Measurements from ENCODE around the gene IL12RB2.
"Not testable (repeated sequence)": the region's sequence is repeated elsewhere in the genome, so short reads cannot be mapped to it uniquely, and the experiment has no call there.

IL12RB2 gene

DNA sequence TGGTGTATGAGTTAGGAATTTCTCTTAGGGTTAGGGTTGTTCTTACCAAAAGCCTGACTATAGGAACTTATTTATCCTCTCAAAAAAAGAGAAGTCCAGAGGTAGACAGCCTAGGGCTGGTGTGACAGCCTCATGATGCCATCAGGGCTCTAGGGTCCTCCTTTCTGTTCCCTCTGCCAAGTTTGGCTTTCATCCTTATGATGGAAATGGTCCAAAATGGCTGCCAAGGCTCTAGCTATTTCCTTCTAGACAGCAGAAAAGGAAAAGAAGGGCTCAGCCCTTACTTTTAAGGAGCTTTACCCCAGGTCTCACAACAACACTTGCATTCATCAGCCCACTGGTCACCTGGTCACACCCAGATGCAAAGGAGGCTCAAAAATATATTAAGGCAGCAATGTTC is 44.5 kb downstream of the IL12RB2 start:
- DNase-seq: no peak

DNA sequence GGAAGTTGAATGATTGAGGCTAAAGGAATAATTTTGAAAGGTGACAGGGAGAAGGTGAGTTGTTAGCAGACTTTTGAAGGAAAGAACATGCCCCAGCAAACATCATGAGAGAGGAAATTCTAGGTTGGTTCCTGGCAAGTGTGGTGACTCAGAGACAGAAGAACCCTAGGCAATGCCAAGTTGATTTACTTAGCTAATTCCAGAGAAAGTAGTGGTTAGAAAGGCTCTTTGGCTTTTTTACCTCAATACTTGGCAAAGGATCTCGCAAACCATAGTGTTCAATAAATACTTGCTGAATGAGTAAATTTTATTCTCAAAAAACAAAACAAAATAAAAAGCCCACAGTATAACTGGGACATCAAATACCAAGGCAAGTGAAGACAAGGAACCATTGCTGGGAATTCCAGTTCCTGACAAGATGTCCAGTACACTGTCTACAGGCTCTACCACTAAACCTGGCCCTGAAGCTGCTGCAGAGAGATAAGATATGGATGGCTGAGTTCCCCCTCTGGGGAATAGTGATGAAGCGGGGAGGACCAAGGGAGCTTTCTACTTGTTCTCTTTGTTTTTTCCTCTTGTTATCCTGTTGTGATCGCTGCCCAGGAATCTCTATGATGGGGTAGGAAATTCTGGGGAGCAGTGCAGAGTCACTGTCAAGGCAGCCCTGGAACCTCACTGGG is 48.2 kb downstream of the IL12RB2 start:
- DNase-seq: no peak

DNA sequence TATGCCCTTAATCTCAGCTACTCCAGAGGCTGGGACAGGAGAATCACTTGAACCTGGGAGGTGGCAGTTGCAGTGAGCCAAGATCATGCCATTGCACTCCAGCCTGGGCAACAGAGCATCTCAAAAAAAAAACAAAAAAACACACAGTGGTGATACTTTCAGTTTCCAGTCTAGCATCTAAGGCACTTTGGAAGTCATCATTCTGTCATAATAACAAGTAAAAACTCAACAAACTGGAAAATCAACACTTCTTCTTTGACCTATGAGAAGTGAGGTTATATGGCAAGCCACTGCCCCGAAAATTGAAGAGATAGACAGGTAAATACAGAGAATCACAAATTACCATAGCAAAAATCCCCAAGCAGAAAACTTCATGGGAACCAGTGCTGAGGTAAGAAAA is 51.9 kb downstream of the IL12RB2 start:
- no peak for DNase-seq

DNA sequence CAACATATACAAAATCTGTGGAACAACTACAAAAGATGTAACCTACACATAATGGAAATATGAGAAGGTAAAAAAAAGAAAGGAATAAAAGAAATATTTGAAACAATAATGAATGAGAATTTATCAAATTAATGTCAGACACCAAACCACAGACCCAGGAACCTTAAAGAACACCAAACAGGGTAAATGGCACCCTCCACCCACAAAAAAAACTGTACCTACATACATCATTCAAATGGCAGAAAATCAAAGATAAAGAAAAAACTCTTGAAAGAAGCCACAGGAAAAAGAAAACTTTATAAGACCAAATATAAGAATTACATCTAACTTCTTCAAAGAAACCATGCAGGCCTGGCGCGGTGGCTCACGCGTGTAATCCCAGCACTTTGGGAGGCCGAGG is 54.0 kb downstream of the IL12RB2 start:
- no peak for DNase-seq

GRCh38 chr1:67367370-67368045 is 59.8 kb downstream of the IL12RB2 start:
- peak; percentile 59 for DNase-seq

DNA sequence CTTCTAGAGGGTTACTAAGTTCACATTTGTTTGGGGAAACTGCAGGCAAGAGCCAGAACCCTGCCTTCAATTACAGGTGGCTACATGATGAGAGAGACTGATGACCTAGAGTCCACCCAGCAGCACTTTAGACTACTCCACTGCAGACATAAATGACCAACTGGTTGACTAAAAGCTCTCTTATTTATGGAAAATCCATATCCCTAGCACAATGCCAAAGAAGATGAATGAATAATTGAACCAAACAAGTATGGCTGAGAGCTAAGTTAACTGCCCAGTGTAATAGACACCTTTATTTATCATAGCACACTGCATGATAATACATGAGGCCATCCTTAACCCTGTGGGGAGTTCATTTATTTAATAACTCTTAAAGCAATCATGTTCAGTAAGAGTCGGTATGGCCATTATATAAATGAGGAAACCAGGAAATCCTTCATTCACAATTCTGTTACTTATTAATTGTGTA is 60.4 kb downstream of the IL12RB2 start:
- peak; percentile 59 for DNase-seq

GRCh38 chr1:67371043-67371442 is 63.4 kb downstream of the IL12RB2 start:
- DNase-seq: no peak

- no peak for DNase-seq
These were observed 64.0 kb downstream of the IL12RB2 start for GRCh38 chr1:67371681-67372080.

GRCh38 chr1:67372136-67372535 is 64.5 kb downstream of the IL12RB2 start:
- DNase-seq: no peak

- no peak for DNase-seq
These were observed 65.2 kb downstream of the IL12RB2 start for GRCh38 chr1:67372898-67373297.

GRCh38 chr1:67376381-67376780 is 68.7 kb downstream of the IL12RB2 start:
- no peak for DNase-seq

DNA sequence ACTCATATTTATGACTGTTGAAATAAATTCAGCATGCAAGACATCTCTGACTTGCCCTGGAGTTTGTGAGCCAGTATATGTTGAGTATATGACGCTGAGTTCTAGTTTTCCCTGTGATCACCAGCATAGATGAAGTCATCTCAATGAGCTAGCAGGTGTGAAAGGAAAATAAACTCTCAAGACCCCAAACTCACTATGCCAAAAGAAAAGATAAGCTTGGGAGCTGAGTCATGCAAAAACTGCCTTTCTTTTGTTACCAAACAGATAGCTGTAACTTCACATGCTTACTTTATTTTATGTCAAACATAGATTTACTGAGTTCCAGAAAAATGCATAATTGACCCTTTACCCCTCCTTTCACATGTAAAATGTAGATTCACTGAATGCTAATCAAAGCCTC is 69.6 kb downstream of the IL12RB2 start:
- DNase-seq: no peak

DNA sequence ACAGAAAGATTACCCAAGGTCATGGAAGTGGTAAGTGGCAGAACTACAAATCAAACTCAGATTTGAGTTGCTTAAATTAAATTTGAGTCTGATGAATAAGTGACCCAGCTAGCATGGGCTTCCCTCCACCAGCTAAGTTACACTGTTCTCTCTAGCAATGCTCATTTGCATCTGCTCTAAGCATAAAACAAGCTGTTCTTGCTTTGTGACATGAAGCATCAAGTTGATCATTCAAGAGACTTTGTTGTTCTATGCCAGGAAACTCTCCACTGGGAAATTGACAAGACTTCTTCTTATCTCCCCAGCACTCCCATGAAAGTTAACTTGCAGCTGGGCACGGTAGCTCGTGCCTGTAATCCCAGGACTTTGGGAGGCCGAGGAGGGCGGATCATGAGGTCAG is 73.5 kb downstream of the IL12RB2 start:
- no peak for DNase-seq

- no peak for DNase-seq
These were observed 74.6 kb downstream of the IL12RB2 start for GRCh38 chr1:67382292-67382691.

DNA sequence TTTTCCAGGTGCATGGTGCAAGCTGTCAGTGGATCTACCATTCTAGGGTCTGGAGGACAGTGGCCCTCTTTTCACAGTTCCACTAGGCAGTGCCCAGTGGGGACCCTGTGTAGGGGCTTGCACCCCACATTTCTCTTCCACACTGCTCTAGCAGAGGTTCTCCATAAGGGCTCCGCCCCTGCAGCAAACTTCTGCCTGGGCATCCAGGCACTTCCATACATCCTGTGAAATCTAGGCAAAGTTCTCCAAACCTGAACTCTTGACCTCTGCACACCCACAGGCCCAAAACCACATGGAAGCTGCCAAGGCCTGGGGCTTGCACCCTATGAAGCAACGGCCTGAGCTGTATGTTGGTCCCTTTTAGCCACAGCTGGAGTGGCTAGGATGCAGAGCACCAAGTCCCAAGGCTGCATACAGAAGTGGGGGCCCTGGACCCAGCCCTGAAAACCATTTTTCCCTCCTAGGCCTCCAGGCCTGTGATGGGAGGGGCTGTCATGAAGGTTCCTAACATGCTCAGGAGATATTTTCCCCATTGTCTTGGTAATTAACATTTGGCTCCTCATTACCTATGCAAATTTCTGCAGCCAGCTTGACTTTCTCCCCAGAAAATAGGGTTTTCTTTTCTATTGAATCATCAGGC is 76.4 kb downstream of the IL12RB2 start:
- no peak for DNase-seq

DNA sequence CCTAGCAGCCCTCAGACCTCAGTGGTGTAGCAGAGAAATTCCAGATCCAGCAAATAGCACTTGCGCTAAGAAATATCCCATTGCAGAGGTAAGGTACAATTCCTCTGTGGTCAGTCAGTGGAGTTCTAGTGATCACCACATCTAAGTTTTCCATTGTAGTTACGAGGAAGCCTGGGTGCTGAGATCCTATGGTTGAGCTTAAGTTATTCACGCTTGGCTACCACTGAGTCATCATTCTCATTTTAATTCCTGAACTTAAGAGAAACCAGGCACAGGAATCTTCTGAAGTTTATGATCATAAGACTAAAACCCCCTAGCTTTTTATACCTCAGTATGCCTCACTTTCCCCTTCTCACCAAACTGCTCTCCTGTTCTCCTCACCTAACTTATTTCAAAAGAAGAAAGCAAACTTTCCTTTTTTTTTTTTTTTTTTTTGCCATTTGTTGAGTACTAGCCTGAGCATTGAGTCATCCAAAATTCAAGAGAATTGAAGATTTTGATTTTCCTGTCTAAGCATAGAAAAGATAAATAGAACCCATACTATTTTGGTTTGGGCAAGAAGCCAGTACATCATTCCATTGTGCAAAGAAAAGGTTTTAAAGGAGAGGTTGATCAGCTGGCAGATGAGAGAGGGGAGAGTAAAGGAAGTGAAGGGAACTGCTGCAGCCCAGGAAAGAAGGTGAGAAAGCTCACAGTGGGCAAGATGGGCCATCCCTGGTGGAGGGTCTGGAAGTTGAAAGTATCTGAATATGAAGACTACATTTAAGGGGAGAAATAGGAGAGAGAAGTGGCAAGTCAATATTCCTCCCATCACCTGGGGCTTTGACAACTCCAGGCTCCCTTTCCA is 82.6 kb downstream of the IL12RB2 start:
- DNase-seq: no peak

DNA sequence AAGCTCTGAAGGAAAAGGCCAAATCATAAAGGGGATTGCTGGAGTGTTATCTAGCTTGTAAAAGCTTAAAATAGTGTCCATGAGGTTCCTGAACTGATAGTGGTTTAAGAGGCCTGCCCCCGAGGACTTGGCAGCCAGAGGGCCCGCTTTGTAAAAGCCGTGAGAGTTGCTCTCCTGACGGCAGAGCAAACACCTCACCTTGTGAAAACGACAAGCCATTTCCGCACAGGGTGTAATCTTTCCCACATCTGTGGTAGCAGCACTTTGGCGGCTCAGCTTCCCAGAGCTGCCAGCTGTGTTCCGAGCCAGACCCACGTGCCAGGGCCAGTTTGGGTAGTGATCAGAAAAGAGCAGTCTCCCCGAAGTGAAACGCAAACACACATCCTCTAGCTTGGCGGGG is 85.6 kb downstream of the IL12RB2 start:
- no peak for DNase-seq

- DNase-seq: no peak
These were observed 86.1 kb downstream of the IL12RB2 start for GRCh38 chr1:67393737-67394136.

DNA sequence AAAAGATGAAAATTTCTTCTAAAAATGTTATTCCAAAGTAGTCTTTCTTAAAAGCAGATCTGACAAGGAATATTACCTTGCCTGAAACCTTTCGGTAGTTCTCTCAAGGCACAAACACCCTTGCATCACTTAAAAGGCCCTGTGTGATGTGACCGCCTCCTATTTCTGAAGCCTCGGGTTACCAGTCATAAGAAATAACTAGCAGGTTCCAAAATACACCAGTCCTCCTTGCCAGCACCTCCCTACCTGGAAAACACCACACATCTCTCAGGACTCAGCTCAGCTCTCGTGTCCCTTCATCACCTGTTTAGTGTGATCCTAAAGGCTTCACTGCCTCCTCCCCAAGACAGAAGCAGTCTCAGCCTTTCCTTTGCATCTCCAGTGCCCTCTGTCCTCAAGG is 86.9 kb downstream of the IL12RB2 start:
- DNase-seq: no peak

GRCh38 chr1:67399199-67399993 is 91.7 kb downstream of the IL12RB2 start:
- DNase-seq: no peak

DNA sequence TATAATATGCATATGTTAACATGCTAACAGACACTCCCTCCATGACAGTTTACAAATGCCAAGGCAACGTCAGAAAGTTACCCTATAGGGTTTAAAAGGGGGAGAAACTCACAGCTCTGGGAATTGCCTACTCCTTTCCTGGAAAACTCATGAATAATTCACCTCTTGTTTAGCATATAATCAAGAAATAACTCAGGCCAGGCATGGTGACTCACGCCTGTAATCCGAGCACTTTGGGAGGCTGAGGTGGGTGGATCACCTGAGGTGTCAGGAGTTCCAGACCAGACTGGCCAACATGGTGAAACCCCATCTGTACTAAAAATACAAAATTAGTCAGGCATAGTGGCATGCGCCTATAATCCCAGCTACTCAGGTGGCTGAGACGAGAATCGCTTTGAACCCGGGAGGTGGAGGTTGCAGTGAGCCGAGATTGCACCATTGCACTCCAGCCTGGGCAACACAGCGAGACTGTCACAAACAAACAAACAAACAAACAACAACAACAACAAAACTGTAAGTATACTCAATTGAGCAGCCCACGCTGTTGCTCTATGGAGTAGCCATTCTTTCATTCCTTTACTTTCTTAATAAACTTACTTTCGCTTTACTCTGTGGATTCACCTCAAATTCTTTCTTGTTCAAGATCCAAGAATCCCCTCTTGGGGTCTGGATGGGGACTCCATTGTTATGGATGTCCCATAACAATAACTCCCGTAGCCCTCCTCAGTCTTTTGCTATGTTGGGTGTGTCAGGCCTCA is 92.5 kb downstream of the IL12RB2 start:
- not testable (repeated sequence) for DNase-seq

- DNase-seq: no peak
These were observed 93.8 kb downstream of the IL12RB2 start for GRCh38 chr1:67401443-67401842.

Data from NCI-H2227 treated with DMSO at 0.1 percent for 48 hours (cell line).